PC-3 (cell line): Measurements from ENCODE around the gene TMEM91. TPM values are rescaled to one million over a fixed set of nuclear protein-coding genes. Genes with fewer than 3 reads are reported as not detected.
"Not testable (repeated sequence)": the region's sequence is repeated elsewhere in the genome, so short reads cannot be mapped to it uniquely, and the experiment has no call there.

Experiments used
- ATAC-seq: fragments of 200-7000 bp; cut with Tn5 transposase; 2 replicates; pipeline ENCODE4 v1.9.1; 2020; ENCODE audit warnings: mild to moderate bottlenecking, moderate library complexity
- BruUV-seq: library from RNA; stranded (reverse); fragments of 400-500 nt; replicated peaks from 2 replicates; lab custom pipeline; 2021; lab: Mats Ljungman, UMichigan
- CTCF ChIA-PET: fragments of 300-600 bp; sonication (Branson Sonifier 250); formaldehyde crosslinking; loops from one replicate; lab custom pipeline; 2022; ENCODE audit warnings: antibody characterized with exemption; lab: Charles Lee
- POLR2A ChIA-PET: fragments of 300-600 bp; sonication (Branson Sonifier 250); formaldehyde crosslinking; loops from one replicate; lab custom pipeline; 2022; ENCODE audit warnings: antibody characterized with exemption; ENCODE audit not compliant: unreplicated experiment; lab: Charles Lee
- DNase-seq: peaks from one replicate; pipeline ENCODE4 v3.0.0-alpha.2; 2015
- H2AFZ ChIP-seq: fragments of 300-600 bp; sonication (generic); 2 replicates; pipeline ENCODE4 v1.6.0; 2016; ENCODE audit warnings: antibody characterized with exemption, low read length
- H3F3A ChIP-seq: fragments of 300-600 bp; sonication (generic); one replicate; pipeline ENCODE4 v1.6.0; 2017; ENCODE audit warnings: antibody characterized with exemption, low read length, control low read depth, mild to moderate bottlenecking; ENCODE audit not compliant: unreplicated experiment
- H3K27ac ChIP-seq: fragments of 300-600 bp; sonication (generic); 2 replicates; pipeline ENCODE4 v1.5.1; 2016; ENCODE audit warnings: mild to moderate bottlenecking, low read length
- H3K27me3 ChIP-seq: fragments of 300-600 bp; sonication (generic); 2 replicates; pipeline ENCODE4 v1.6.1; 2016; ENCODE audit warnings: low read length, mixed read lengths
- H3K36me3 ChIP-seq: fragments of 300-600 bp; sonication (generic); 2 replicates; pipeline ENCODE4 v1.6.1; 2016; ENCODE audit warnings: low read depth, mixed run types, low read length, mixed read lengths
- H3K4me1 ChIP-seq: fragments of 300-600 bp; sonication (generic); 2 replicates; pipeline ENCODE4 v1.5.1; 2016; ENCODE audit warnings: low read length; ENCODE audit not compliant: insufficient read depth
- H3K4me2 ChIP-seq: fragments of 300-600 bp; sonication (generic); 2 replicates; pipeline ENCODE4 v1.6.0; 2016; ENCODE audit warnings: low read length
- H3K4me3 ChIP-seq: fragments of 300-600 bp; sonication (generic); 2 replicates; pipeline ENCODE4 v1.5.1; 2016; ENCODE audit warnings: mild to moderate bottlenecking, low read length, mixed read lengths
- H3K79me2 ChIP-seq: fragments of 300-600 bp; sonication (generic); 2 replicates; pipeline ENCODE4 v1.6.1; 2017; ENCODE audit warnings: low read length, mixed read lengths
- H3K9ac ChIP-seq: fragments of 300-600 bp; sonication (generic); 2 replicates; pipeline ENCODE4 v1.6.0; 2016; ENCODE audit warnings: mild to moderate bottlenecking, low read length
- H3K9me2 ChIP-seq: fragments of 300-600 bp; sonication (generic); replicated peaks from 2 replicates; pipeline ENCODE4 v1.6.1; 2016; ENCODE audit warnings: mixed run types, low read length, mixed read lengths
- H3K9me3 ChIP-seq: fragments of 300-600 bp; sonication (generic); 2 replicates; pipeline ENCODE4 v1.6.1; 2016; ENCODE audit warnings: low read length, mixed read lengths
- H4K20me1 ChIP-seq: fragments of 300-600 bp; sonication (generic); 2 replicates; pipeline ENCODE4 v1.6.1; 2016; ENCODE audit warnings: low read length, mixed read lengths
- EZH2 ChIP-seq: fragments of 300-600 bp; sonication (generic); IDR thresholded peaks from one replicate; pipeline ENCODE4 v1.6.1; 2017; ENCODE audit warnings: antibody characterized with exemption, mild to moderate bottlenecking, low read length; ENCODE audit not compliant: unreplicated experiment
- EZH2phosphoT487 ChIP-seq: fragments of 300-600 bp; sonication (generic); IDR thresholded peaks from 2 replicates; pipeline ENCODE4 v1.6.1; 2018; ENCODE audit warnings: mild to moderate bottlenecking, antibody characterized with exemption, low read length, borderline replicate concordance
- intact Hi-C: fragments of 100-400 bp; cut with micrococcal nuclease; formaldehyde crosslinking; loops from 2 replicates; pipeline ENCODE4 v1.9.0; 2023
- total RNA-seq: library from RNA; depleted of rRNA; stranded (reverse); fragments of >200 nt; gene quantifications from 2 replicates; pipeline ENCODE4 v1.2.3, GENCODE V29; 2014
- TF ChIP-seq, protein P1 (sequence below): fragments of 300-600 bp; sonication (generic); conservative IDR thresholded peaks from 2 replicates; pipeline ENCODE4 v1.5.1; 2017; ENCODE audit warnings: antibody characterized with exemption, low read depth, mild to moderate bottlenecking, low read length

TMEM91 gene
- total RNA-seq, 1 experiment from 2014 or later, result 2.4 TPM

GRCh38 chr19:41369769-41370168, 6.6 kb upstream of the TMEM91 start:
- peaks cover 10% of the 10 kb centered on the region for H3K79me2 ChIP-seq
- no peaks in the 10 kb centered on the region for H3K9me2 ChIP-seq
- no peak overlapping the region for H3K9ac ChIP-seq
- no peak for ATAC-seq
- H3K27ac ChIP-seq, result no peak overlapping the region
- no peak overlapping the region for H3K4me3 ChIP-seq
- intact Hi-C loops, result no loop called here
- H3K4me2 ChIP-seq, result no peak overlapping the region
- H3K36me3 ChIP-seq, result no peaks in the 10 kb centered on the region
- CTCF ChIA-PET, result no interaction called here
- no TSS peak for BruUV-seq
- no peak for DNase-seq
- no peaks in the 10 kb centered on the region for H4K20me1 ChIP-seq
- H3K4me1 ChIP-seq, result peaks cover 12% of the 10 kb centered on the region
- no peaks in the 10 kb centered on the region for H3K27me3 ChIP-seq
- POLR2A ChIA-PET, result no interaction called here
- H3K9me3 ChIP-seq, result no peaks in the 10 kb centered on the region
- H3F3A ChIP-seq, result no peaks in the 10 kb centered on the region
- H2AFZ ChIP-seq, result no peak overlapping the region
- no peak for TF ChIP-seq EZH2
- TF ChIP-seq, protein P1, sequence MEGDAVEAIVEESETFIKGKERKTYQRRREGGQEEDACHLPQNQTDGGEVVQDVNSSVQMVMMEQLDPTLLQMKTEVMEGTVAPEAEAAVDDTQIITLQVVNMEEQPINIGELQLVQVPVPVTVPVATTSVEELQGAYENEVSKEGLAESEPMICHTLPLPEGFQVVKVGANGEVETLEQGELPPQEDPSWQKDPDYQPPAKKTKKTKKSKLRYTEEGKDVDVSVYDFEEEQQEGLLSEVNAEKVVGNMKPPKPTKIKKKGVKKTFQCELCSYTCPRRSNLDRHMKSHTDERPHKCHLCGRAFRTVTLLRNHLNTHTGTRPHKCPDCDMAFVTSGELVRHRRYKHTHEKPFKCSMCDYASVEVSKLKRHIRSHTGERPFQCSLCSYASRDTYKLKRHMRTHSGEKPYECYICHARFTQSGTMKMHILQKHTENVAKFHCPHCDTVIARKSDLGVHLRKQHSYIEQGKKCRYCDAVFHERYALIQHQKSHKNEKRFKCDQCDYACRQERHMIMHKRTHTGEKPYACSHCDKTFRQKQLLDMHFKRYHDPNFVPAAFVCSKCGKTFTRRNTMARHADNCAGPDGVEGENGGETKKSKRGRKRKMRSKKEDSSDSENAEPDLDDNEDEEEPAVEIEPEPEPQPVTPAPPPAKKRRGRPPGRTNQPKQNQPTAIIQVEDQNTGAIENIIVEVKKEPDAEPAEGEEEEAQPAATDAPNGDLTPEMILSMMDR, result no peak
- TF ChIP-seq EZH2phosphoT487, result no peak

DNA sequence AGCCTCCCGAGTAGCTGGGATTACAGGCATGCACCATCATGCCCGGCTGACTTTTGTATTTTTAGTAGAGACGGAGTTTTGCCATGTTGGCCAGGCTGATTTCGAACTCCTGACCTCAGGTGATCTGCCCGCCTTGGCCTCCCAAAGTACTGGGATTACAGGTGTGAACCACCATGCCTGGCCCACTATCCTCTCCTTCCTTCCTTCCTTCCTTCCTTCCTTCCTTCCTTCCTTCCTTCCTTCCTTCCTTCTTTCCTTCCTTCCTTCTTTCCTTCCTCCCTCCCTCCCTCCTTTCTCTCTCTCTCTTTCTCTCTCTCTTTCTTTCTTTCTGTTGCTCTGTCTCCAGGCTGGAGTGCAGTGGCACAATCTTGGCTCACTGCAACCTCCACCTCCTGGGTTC, 5.2 kb upstream of the TMEM91 start:
- BruUV-seq, H3K4me2 ChIP-seq, CTCF ChIA-PET, H3K9ac ChIP-seq, H3F3A ChIP-seq, POLR2A ChIA-PET, ATAC-seq, H3K4me3 ChIP-seq, H3K27me3 ChIP-seq, H3K9me3 ChIP-seq, H3K9me2 ChIP-seq, H3K27ac ChIP-seq, H2AFZ ChIP-seq, DNase-seq, intact Hi-C loops, H4K20me1 ChIP-seq, H3K4me1 ChIP-seq, H3K36me3 ChIP-seq, H3K79me2 ChIP-seq: not testable (repeated sequence)

DNA sequence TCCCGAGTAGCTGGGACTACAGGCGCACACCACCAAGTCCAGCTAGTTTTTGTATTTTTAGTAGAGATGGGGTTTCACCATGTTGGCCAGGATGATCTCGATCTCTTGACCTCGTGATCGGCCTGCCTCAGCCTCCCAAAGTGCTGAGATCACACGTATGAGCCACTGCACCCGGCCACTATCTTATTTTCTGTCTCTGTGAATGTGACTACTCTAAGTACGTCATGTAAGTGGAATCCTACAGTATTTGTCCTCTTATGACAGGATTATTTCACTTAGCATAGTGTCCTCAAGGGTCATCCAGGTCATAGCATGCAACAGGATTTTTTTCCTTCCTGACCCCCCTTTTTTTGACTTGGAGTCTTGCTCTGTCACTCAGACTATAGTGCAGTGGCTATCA, 4.8 kb upstream of the TMEM91 start:
- ATAC-seq, result no peak
- H2AFZ ChIP-seq, result no peak overlapping the region
- H4K20me1 ChIP-seq, result no peaks in the 10 kb centered on the region
- H3K27ac ChIP-seq, result no peak overlapping the region
- no peaks in the 10 kb centered on the region for H3K36me3 ChIP-seq
- peaks cover 9% of the 10 kb centered on the region for H3K4me1 ChIP-seq
- H3K9ac ChIP-seq, result no peak overlapping the region
- ChIA-PET CTCF (no interaction called here), POLR2A (no interaction called here)
- no peaks in the 10 kb centered on the region for H3K27me3 ChIP-seq
- no peak overlapping the region for H3K4me2 ChIP-seq
- DNase-seq, result no peak
- no peaks in the 10 kb centered on the region for H3K9me3 ChIP-seq
- no peaks in the 10 kb centered on the region for H3F3A ChIP-seq
- no TSS peak for BruUV-seq
- H3K79me2 ChIP-seq, result no peaks in the 10 kb centered on the region
- TF ChIP-seq, protein P1, result no peak
- TF ChIP-seq EZH2 (no peak), EZH2phosphoT487 (no peak)
- H3K9me2 ChIP-seq, result no peaks in the 10 kb centered on the region
- intact Hi-C loops, result no loop called here
- H3K4me3 ChIP-seq, result no peak overlapping the region
